ENCODE data around the gene MMP21.

The MMP21 gene

DNA sequence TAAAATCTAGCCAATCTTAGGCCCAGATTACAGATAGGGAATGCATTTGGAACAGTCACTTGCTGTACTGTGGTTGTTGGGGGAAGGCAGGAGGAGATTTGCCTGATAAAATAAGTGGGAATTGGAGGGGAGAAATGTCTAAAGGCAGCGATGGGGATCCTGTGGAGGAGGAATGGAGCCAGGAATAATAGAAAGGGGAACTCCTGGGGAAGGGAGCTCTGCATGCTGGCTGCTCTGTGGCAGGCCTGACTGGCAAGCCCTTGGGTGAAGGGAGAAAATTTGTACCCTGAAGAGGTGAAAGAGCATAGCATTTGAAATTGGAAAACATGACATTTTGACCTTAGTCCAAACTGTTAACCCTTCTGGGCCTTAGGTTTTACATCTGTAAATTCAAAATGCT, 13.7 kb downstream of the MMP21 start:
- DNase-seq: no peak

- no peak for DNase-seq
These were observed 17.9 kb downstream of the MMP21 start for GRCh38 chr10:125757742-125758141.

GRCh38 chr10:125756853-125757487, 18.7 kb downstream of the MMP21 start:
- no peak for DNase-seq

DNA sequence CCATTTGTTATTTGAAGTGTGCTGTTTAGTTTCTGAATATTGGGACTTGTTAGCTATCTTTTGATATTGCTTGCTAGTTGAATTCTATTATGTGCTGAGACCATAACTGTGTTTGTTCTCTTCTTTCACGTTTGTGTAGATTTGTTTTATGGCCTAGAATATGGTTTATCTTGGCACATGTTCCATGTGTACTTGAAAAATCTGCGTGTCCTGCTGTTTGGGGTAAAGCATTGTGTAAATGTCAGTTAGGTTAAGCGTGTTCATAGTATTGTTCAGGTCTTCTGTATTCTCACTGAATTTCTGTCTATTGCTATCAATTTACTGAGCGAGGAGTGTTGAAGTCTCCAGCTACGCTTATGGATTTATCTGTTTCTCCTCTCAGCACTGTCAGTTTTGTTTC, 19.4 kb downstream of the MMP21 start:
- DNase-seq: no peak

- no peak for DNase-seq
These were observed 28.2 kb downstream of the MMP21 start for GRCh38 chr10:125747417-125747816.

GRCh38 chr10:125744909-125745308, 30.7 kb downstream of the MMP21 start:
- DNase-seq: no peak

GRCh38 chr10:125742465-125742864, 33.2 kb downstream of the MMP21 start:
- DNase-seq: no peak

DNA sequence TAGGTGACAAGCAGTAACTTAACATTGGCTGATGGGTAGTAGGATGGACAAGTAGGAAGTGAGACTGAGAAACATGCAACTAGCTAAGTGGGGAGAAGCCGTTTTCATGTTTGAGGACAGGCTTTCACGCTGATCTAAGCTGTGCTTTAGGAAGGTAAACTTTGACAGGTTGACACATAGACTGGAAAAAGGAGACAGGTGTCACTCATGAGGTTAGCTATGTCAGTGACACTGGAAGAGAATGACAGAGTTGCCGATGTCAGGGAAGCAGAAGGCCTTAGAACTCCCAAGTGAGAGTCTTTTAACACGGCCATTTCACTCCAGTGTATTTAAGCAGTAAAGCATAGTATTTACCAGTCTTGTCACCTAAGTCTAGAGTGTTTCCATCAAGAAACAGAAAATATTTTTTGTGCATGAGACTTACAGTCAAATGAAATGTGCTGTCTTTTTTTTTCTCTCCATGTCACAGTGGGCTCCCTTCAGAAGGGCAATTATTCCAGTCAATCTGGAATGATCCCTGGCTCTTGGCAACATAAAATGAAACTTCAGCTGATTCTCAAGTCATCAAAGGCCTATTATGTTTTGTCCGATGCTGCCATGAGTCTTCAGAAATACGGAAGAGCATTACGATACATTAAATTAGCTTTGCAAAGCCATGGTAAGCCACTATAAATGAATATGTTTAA, 35.5 kb downstream of the MMP21 start:
- DNase-seq: no peak

DNA sequence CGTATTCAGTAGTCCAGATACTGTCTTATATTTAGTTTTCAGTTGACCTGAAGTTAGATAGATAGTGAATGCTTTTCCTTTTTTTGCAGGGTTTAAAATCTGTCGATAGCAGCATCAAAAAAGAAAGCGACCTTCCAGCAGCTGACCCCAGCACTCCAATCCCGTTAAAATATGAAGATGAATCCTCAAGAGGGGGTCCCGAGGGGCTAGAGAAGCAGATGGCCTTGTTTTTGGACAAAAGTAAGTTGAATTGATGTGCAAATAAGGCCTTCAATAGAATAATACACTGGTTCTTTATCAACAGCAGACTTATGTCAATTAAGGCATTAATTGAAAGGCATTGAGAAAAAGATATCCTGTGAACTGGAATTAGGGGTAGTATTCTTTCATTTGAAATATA, 37.4 kb downstream of the MMP21 start:
- DNase-seq: no peak

- no peak for DNase-seq
These were observed 40.8 kb downstream of the MMP21 start for GRCh38 chr10:125734823-125735222.

DNA sequence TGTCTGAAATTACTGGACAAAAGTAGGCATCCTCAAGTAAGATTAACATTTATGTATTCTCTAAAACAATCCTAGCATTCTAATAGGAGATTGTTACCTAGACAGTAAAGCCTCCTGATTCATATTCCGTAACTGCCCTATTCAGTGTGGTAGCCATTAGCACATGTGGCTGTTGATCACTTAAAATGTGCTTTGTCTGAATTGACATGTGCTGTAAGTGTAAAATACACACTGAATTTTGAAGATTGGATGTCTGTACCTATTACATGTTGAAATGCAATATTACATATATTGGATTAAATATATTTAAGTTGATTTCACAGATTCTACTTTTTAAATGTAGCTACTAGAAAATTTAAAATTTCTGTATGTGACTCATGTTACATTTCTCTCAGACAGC, 41.5 kb downstream of the MMP21 start:
- DNase-seq: no peak

DNA sequence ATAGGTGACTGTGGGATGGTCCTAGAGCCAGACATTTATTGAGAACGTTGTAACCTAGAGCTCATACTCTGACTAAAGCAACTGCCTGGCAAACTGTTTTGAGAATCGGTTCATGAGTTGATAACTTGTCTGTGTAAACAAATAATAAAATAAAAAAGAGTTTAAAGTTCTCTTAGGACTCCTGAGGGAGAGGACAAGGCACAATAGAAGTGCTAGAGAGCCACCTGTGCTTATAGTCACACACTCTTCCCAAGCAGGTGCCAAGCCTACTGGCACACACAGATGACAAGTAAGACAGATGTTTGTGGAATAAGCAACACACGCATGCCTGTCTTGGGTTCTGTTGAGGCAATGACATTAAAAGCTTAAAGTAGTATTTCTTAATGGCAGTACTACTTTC, 48.2 kb downstream of the MMP21 start:
- no peak for DNase-seq

DNA sequence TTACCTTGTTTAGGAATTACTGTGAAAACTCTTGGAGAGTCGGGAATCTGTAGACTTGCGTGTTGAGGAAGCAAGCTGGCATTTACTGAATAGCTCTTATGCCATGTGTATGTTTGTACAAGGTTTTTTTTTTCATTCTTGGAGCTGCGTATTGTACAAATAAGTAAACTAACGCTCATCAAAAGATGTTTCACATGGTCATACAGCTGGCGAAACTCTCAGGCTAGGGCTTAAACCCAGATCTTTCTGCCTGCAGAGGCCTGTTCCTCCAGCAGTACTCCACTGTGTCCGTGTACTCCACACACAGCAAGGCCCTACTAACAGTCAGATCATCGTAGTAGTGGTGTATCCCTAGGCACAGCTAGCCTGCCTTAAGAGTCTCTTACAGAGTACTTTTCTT, 48.7 kb downstream of the MMP21 start:
- no peak for DNase-seq

DNA sequence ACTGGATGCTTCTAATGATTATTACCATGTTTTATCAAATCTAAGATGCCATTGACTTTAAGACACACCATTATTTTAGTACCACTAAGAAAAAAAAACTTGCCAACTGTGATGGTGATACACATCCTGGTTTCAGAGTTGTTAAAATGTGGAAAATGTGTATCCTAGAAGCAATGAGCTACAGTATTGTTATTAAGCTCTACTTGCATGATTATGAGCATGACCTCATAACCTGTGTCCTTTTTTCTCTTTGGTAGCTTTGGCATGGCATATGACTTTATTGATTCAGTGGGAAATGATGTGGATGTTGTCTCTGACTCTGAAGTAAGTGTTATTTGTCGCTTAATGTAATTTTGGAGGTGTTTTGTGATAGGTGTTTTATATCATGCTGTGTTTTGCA, 52.8 kb downstream of the MMP21 start:
- DNase-seq: no peak

GRCh38 chr10:125721035-125721434, 54.6 kb downstream of the MMP21 start:
- no peak for DNase-seq

DNA sequence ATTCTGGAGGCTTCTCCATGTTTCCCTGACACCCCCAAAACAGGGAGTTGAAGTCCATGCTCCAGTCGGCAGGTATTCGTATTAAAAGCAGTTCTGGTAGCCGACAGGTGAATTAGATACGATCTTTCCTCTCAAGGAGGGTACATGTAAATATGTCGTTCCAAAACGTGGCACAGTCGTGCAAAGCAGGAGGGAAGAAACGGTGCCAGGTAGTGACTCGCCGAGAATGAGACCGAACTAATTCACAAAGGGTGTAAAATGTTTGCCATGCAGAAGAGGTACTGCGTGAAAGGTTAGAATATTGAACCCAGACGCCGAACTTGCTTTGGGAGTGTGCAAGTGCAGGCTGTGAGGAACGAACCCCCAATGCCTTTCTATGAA, 55.6 kb downstream of the MMP21 start:
- DNase-seq: no peak

- peak; percentile 100 for DNase-seq
These were observed 56.2 kb downstream of the MMP21 start, which contains the start of gene EDRF1 for GRCh38 chr10:125719173-125720001. Gene EDRF1, plus strand, starts transcription at chr10:125719709. Its CDS starts 99 bp downstream, at chr10:125719808.

Data from CD4-positive, alpha-beta T cell treated with Interleukin-21 for 1 hour (primary cell).